Measurements from ENCODE around the gene MACF1.
A peak's percentile ranks its signal among the peaks of the same experiment; 100 is the strongest.

Gene MACF1

DNA sequence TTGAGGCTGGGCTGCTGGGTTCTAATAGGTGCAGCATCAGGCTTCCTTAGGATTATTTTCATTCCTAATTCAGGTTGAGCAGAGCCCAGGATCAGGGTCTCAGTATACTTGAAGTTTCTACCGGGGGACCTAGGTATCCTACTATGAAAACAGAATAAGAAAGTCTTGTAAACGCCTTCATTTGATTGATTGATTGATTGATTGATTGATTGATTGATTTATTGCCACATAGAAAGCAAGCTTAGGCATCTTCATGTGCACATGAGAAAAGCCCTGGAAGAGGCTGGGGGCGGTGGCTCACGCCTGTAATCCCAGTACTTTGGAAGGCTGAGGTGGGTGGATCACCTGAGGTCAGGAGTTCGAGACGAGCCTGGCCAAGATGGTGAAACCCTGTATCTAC lies 189.6 kb downstream of the MACF1 start:
- DNase-seq (ENCODE audit: low read depth) = no peak

DNA sequence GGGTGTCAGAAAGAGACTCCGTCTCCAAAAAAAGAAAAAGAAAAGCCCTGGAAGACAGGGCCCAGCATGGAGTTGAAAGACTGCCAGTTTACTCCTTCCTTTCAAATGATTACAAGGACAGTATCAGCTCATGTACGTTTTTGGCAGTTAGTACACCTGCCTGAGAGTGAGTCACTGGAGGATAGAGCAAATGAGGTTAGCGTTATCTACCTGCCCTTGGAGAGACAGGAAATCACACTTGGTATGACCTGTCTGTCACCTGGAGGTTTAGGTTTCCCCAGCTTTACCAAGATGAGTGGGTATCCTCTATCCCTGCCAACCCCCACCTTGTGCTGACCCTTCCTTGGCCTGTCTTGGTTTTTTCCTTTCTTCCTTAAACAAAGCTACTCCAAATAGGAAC lies 190.1 kb downstream of the MACF1 start:
- DNase-seq (ENCODE audit: low read depth) = no peak

DNA sequence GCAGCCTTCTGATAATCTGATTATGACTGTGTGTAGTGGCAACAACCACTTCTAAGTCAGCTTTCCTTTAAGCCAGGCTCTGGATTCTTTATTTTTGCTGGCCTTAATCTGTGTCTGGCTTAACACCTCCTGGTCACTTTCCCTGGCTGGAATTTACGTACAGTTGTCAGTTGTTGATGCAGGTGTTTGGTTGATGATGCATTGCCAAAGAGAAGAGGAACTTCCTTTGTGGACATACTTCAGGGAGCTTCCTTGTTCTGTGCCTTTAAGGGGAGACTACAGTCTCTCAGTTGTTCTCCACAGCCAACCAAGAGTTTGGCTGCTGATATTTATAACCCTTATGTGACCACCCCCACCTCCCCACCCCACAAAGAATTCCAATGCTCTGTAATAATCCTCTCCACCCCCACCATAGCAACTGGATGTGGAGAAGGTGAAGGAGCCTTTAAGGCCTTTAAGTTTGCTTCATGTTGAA lies 190.9 kb downstream of the MACF1 start:
- DNase-seq (ENCODE audit: low read depth) = no peak

DNA sequence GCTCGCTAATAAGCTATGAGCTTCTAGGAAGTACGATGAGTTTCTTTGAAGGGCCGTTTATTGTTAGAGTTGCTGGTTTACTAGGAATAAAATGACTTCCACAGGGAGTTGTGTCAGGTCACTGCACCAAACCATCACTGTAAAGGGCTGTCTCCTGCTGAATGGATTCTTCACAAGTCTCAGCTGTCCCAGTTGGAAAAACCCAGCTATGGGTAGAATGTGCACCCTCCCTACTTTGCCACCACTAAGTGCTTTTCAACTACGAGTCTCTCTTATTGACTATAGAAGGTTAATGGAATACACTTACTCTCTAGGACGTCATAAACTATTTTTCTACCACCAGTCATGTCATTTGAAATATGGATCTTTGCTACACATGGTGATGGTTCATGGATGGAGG lies 192.2 kb downstream of the MACF1 start:
- DNase-seq (ENCODE audit: low read depth) = no peak

DNA sequence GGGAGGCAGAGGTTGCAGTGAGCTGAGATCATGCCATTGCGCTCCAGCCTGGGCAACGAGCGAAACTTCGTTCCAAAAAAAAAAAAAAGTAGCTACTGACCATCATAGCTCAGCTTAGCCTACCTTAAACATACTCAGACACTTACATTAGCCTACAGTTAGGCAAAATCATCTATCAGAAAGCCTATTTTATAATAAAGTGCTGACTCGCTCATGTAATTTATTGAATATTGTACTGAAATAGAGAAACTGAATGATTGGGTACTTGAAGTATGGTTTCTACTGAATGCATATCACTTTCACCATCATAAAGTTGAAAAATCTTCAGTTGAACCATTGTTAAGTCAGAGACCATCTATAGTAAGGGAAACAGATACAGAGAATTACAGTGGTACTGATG lies 193.0 kb downstream of the MACF1 start:
- no peak for DNase-seq (ENCODE audit: low read depth)

DNA sequence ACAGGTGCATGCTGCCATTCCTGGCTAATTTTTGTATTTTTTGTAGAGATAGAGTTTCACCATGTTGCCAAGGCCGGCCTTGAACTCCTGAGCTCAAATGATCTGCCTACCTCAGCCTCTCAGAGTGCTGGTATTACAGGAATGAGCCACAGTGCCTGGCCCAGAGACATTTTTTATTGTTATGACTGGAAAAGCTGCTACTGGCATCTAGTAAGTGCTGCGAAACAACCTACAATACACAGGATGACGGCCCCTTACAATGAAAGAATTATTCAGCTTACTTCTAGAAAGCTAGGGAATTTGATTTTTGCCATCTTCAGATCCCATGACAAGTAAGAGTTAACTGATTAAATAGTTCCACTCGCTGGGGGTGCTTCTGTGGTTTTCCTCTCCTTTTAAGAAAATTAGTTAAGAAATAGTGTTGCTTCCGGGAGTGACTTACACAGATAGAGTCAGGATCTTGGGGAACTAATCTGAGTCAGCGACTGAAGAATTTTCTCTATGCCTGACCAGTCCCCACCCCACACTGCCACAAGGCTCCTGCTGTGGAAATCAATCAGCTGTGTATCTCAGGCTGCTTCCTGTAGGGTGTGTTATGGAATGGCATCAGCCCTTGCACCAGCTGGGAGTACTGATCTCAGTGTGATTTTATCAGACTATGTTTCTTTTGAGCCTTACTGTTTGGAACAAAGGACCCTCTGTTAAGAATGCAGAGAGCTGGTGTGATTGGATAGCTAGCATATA lies 194.0 kb downstream of the MACF1 start:
- DNase-seq (ENCODE audit: low read depth) = peak; percentile 96

DNA sequence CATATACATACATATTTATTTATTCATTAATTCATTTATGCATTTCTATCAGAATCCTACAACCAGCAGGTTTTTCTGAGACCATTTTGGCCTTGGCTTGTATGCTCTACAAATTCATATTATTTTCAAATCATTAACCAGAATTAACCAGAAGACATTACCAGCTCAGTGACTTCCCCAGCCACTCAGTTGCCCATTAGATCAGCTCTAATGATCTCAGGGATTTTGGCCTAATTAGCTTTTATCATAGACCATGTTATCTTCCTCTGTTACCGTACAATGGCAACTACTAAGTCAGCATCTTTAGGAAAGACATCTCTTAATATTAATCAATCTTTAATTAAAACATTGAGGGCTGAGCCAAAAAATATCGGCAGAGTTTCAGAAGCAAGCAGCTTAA lies 196.6 kb downstream of the MACF1 start:
- no peak for DNase-seq (ENCODE audit: low read depth)

DNA sequence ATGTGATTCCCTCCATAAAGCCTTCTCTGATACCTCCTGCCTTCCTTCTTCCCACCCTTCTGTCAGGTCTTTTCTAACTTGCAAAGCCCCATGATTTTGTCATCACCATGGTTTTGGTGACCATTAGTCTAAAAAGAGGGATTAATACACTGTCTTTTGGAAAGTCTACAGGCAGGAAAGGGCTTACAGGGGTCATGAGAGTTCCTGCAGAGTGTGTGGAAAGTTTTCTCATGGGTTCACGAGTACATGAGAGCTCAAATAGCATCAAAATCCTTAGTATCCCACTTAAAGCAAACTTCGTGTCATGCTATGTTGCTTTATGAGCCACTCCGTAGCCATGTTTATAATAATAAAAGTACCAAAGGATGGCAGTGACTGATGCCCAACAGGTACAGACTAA lies 200.4 kb downstream of the MACF1 start:
- DNase-seq (ENCODE audit: low read depth) = no peak

DNA sequence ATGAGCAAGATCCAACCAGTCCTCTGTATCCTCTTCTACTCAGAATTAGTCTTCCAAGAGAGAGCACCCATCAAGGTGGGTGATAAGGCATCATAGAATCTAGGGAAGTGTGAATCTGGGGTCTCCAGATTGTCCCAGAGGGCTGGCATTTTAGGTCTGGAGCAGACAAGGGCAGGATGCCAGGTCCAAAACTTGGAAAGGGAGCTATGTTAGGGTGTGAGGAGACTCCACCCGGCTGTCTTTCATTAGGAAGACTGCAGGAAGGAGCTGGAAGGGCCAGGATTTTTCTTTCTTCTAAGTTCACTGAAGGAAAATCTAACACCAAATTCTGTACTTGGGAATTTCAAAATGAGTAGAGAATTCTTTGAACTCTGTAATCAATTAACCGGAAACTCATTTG lies 200.9 kb downstream of the MACF1 start:
- no peak for DNase-seq (ENCODE audit: low read depth)

DNA sequence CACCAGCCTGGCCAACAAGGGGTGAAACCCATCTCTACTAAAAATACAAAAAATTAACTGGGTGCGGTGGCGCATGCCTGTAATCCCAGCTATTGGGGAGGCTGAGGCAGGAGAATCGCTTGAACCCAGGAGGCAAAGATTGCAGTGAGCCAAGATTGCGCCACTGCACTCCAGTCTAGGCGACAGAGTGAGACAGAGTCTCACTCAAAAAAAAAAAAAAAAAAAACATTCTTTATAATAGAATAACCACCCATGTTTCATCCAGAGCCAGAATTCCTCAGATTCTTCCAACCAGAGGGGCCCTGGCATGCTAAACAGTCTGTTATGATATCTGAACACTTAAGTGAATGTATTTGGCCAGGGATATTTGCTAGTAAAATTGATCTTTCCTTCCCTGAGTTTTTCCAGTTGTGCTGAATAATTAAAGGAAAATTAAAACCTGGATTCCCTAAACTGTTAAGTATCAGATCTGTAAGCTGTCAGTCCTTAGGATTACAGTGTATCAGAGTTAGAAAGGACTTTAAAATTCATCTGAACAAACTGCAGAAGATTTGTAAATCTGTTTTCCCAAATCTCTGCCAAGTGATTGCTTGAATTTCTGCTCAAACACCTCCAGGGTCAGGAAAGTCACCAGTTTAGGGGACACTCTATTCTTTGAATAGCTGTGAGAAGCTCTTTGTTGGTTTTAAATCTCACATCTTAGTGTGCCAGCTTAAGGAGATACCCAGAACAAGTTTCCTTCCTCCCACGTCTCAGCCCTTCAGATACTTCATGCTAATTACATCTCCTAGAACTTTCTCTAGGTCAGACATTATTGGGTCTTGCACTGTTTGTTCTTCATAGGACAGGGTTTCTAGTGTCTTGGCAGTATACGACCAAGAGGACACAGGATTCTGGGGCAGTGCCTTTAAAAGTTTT lies 202.3 kb downstream of the MACF1 start:
- DNase-seq (ENCODE audit: low read depth) = no peak

DNA sequence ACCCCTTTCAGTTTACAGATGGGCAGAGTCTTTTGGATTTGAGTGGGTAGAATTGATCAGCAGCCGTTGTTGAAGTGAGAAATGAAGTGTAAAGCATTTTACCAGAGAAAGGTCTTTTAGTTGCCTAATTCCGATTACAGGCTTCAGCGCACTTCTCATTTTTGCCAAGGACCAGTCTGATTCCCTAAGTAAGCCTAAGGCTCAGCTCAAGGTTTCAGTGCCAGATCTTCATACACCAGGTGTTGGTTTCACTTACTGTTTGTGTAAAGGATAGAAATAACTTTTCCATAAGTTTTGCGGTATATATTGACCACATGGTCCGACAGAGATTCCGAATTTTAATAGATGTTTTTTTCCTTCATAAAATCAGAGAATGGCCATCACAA lies 203.0 kb downstream of the MACF1 start:
- no peak for DNase-seq (ENCODE audit: low read depth)

DNA sequence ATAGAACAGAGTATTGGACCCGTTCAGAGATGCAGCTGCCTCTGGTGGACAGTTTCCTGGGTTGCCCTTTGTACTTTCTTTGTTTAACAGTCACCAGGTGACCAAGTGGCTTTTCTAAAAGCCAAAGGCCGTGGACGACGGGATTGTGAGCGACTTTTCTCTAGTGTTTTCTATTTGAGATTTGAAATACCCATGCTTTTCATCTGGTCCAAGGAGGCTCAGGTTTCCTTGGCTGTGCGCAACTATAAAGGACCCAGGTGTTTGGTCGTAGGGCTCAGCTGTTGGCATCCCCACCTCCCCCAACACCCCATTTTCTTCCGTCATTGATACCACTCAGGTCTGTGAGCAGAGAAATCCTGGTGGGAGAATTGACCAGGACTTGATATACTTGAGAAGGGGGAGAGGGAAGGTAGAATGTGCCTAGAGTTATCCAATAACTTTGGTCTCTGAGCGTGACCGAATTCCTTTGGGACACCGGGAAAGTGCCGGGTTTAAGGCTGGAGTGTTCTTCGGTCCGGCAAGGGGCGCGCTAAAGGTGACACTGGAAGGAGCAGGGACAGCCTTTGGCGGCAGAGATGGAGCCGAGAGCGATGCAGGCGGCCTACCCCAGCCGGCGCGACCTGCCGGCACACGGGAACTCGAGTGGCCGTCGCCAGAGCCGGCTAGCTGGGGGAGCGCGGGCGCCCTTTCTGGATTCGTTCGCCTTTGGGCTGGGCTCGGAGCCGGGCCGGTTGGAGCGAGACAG lies 203.6 kb downstream of the MACF1 start:
- DNase-seq (ENCODE audit: low read depth) = no peak

DNA sequence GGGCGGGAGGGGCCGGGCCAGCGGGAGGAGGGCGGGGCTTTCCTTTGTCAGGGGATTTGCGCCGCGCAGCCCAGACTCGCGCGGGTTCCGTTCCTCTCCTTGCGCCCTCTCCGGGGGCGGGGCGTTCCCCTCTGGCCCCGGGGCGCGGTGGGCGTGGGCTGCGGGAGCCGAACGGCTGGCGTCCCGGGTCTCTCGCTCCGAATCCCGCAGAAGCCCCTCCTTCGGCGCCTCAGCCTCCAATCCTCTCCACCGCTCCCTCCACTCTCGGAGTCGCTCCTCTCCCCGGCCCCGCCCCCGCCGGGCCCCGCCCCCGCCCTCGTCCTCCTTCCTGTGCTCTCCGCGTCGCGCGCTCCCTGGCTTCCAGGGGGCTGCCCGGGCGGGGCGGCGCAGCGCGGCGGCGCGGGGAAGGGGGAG lies 204.2 kb downstream of the MACF1 start:
- DNase-seq (ENCODE audit: low read depth) = peak; percentile 85

DNA sequence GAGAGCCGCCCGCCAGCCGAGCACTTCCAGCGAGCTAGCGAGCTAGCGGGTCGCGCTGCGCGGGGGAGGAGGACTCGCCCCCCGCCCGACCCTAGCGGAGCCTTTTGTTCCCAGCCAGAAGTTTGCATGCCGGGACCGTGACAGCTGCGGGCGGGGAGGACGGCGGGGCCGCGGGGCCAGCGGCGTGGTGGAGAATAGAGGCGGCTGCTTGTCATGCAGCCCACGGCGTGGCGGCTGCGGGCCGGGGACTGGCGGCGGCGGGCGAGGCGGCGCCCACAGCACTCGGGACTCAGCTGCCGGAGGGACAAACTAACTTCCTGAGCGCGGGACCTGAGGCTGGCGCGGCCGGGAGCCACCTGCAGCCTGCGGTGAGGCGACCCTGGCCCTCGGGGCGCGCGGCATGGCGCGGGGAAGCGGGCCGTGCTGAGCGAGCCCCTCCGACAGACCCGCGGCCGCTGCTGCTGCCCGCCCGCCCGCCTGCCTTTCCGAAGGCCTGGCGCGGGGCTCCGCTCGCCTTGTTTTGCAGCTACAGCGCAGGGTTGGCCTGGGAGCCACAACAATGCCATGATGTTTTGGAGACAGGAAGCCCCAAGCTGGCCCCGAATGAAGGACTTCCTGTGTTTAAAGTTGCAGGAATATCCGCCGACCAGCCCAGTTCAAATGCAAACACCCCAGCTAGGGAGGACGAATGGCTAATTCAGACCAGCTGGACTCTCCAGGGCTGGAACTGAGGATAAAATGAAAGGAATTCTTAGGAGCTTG lies 204.7 kb downstream of the MACF1 start:
- no peak for DNase-seq (ENCODE audit: low read depth)

DNA sequence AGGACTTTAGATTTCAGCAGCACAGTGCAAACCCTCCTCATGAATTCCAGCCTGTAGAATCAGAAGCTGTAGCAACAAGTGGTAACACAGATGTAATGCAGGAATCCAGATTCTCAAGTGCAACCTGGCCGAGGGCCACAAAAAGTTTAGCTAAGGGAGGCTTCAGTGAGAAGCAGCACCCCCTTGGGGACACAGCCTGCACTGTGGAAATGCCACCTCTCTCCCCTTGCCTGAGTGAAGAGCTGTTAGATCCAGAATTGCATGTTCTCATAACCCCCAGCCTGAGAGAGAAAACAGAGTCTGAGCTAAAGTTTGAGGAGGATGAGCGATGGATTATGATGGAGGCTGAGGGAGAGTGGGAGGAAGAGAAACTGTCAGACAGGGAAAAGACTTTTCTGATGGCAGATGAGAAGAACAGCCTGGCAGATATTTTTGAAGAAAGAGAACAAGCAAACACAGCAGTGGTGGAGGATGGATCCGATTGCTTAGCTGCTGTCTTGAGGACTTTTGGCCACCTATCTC lies 206.5 kb downstream of the MACF1 start:
- no peak for DNase-seq (ENCODE audit: low read depth)

DNA sequence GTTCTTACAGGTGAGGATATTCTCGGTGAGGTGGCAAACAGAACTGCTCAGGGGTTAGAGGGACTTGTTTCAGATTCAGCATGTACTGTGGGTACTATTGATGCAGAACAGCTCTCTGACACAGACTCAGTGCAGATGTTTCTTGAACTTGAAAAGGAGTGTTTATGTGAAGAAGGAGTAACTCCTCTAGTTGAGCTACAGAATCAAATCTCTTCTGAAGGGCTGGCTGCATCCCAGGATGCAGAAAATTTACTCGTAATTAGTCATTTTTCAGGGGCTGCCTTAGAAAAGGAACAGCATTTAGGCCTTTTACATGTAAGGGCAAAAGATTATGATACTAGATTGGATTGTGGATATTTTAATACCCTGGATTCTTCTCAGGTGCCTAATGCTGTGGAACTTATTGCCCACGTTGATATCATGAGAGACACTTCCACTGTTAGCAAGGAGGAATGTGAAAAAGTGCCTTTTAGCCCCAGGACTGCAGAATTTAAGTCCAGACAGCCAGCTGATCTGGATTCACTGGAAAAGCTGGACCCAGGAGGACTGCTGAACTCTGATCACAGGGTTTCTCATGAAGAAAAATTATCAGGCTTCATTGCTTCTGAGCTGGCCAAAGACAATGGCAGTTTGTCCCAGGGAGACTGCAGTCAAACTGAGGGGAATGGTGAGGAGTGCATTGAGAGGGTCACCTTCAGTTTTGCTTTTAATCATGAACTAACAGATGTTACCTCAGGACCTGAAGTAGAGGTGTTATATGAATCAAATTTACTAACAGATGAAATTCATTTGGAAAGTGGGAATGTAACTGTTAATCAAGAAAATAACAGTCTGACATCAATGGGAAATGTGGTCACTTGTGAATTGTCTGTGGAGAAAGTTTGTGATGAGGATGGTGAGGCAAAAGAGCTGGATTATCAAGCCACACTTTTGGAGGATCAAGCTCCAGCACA lies 207.3 kb downstream of the MACF1 start:
- no peak for DNase-seq (ENCODE audit: low read depth)

DNA sequence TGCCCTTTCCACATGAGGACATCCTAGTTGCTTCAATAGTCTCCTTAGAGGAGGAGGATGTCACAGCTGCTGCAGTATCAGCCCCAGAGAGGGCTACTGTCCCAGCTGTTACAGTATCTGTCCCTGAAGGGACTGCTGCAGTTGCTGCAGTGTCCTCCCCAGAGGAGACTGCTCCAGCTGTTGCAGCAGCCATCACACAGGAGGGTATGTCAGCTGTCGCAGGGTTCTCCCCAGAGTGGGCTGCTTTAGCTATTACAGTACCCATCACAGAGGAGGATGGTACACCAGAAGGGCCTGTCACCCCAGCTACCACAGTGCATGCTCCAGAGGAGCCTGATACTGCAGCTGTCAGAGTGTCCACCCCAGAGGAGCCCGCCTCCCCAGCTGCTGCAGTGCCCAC lies 208.4 kb downstream of the MACF1 start:
- DNase-seq (ENCODE audit: low read depth) = no peak

DNA sequence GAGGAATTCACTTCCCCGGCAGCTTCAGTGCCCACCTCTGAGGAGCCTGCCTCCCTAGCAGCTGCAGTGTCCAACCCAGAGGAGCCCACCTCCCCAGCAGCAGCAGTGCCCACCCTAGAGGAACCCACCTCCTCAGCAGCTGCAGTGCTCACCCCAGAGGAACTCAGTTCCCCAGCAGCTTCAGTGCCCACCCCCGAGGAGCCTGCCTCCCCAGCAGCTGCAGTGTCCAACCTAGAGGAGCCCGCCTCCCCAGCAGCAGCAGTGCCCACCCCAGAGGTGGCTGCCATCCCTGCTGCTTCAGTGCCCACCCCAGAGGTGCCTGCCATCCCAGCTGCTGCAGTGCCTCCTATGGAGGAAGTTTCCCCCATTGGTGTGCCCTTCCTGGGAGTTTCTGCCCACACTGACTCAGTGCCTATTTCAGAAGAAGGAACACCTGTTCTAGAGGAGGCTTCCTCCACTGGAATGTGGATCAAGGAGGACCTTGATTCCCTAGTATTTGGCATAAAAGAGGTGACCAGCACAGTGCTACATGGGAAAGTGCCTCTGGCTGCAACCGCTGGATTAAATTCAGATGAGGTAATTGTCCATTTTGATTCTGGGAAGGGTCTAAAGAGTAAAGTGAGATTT lies 209.5 kb downstream of the MACF1 start:
- DNase-seq (ENCODE audit: low read depth) = no peak

DNA sequence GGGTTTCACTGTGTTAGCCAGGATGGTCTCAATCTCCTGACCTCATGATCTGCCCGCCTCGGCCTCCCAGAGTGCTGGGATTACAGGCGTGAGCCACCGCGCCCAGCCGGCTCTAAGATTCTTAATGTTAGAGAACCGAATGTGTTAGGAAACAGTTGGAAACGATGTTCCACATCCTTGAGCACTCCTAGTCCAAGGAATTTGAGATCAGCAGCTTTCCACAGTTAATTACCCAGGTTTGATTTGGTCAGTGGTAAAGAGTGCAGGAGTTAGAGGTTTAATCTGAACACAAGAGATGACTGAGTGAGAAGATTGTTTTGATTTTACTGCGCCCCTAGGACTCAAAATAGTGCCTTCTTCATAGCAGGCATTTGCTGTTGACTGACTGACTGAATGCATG lies 211.1 kb downstream of the MACF1 start:
- DNase-seq (ENCODE audit: low read depth) = no peak

DNA sequence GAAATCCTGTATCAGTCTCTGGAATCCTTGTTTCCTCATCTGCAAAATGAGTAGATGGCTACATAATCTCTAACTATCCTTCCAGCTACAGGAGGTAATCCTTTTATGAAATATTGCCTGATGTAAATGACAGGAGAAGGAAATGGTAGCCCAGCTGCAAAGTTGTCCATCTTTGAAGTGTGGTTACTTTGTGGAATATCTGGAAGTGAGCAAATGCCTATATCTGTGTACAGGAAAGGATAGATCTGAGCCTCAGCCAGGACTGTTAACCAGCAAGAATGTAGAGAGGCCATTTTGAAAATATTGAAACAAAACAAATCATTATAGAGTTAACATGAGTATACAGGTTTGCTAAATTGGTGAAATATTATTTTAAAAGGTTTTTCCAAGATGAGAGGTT lies 212.1 kb downstream of the MACF1 start:
- no peak for DNase-seq (ENCODE audit: low read depth)
